ENCODE results near the gene IGFBP6. TPM values are rescaled to one million over a fixed set of nuclear protein-coding genes. Genes with fewer than 3 reads are reported as not detected.

Gene IGFBP6
- total RNA-seq, 1 experiment from 2014 or later, result 4.2 TPM

DNA sequence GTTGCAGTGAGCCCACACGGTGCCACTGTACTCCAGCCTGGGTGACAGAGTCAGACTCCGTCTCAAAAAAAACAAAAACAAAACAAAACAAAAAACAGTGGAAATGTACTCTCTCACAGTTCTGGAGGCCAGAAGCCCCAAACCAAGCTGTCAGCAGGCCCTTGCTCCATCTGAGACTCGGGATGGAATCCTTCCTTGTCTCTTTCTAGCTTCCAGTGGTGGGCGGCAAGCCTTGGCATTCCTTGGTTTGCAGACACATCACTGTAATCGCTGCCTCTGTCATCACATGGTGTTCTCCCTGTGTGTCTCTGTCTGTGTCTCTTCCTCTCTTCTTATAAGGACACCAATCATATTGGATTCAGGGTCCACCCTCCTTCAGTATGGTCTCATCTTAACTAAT, 41.2 kb upstream of the IGFBP6 start:
- H3K23ac ChIP-seq (ENCODE audit: insufficient read length, low read depth, low read length), result no peak overlapping the region
- no peaks in the 10 kb centered on the region for H3K23me2 ChIP-seq (ENCODE audit: insufficient read length, low read depth, low read length, poor library complexity, severe bottlenecking)
- no peak overlapping the region for H2BK12ac ChIP-seq (ENCODE audit: insufficient read length, low read depth, low read length)
- H4K8ac ChIP-seq (replicated peaks; ENCODE audit: insufficient read length, low read depth, low read length), result no peak overlapping the region
- H3K79me1 ChIP-seq (ENCODE audit: insufficient read depth, low read depth, low read length, poor library complexity, severe bottlenecking), result no peaks in the 10 kb centered on the region
- no peak overlapping the region for H4K91ac ChIP-seq (ENCODE audit: insufficient read length, low read depth, low read length)
- no peak overlapping the region for H3K4me2 ChIP-seq (ENCODE audit: insufficient read depth, insufficient read length, low read length)
- H2BK20ac ChIP-seq (ENCODE audit: low read depth, low read length, poor library complexity, severe bottlenecking), result no peak overlapping the region
- no peak overlapping the region for H2BK15ac ChIP-seq (ENCODE audit: low read depth, low read length)
- H3K9me3 ChIP-seq (ENCODE audit: control insufficient read depth, low read depth, low read length), result no peaks in the 10 kb centered on the region
- no peak overlapping the region for H3K14ac ChIP-seq (ENCODE audit: insufficient read depth, low read length)
- no peak overlapping the region for H3K18ac ChIP-seq (ENCODE audit: insufficient read length, low read depth, low read length)
- no peak overlapping the region for H2AFZ ChIP-seq (ENCODE audit: low read length)
- no peak for DNase-seq
- no peaks in the 10 kb centered on the region for H4K20me1 ChIP-seq (ENCODE audit: control insufficient read depth, insufficient read depth, insufficient read length)
- no peak overlapping the region; a peak in 1 of 7 replicates for H3K27ac Mint-ChIP-seq
- H3T11ph ChIP-seq (ENCODE audit: low read length), result no peak overlapping the region
- H2BK120ac ChIP-seq (ENCODE audit: low read depth, low read length, poor library complexity, severe bottlenecking), result no peak overlapping the region
- no peaks in the 10 kb centered on the region for H3K9me3 Mint-ChIP-seq
- no peak overlapping the region for H3K4me3 Mint-ChIP-seq
- peaks cover 6% of the 10 kb centered on the region; the same call in 1 of the 2 replicates for H3K4me1 ChIP-seq (ENCODE audit: insufficient read depth, low read length)
- peaks cover 40% of the 10 kb centered on the region for H3K27me3 Mint-ChIP-seq (ENCODE audit: low read depth)
- WGBS (ENCODE audit: extremely low coverage, insufficient read length, low lambda C conversion rate), result no CpG with 5 or more reads among the region's 5 CpGs
- H2BK5ac ChIP-seq (ENCODE audit: insufficient read length, low read length), result no peak overlapping the region
- no peak overlapping the region for H4K5ac ChIP-seq (ENCODE audit: insufficient read length, low read depth, low read length)
- H3K27me3 ChIP-seq (ENCODE audit: insufficient read depth, low read length), result no peaks in the 10 kb centered on the region; the same call in 1 of the 2 replicates
- no peak overlapping the region for H3K4ac ChIP-seq (ENCODE audit: low read depth, low read length)
- H3K56ac ChIP-seq (ENCODE audit: insufficient read length, low read depth, low read length), result no peak overlapping the region
- no peak overlapping the region for H3K9ac ChIP-seq (ENCODE audit: extremely low read depth, insufficient read length, low read length)
- no peak overlapping the region for H2AK5ac ChIP-seq (ENCODE audit: insufficient read length, low read length)
- peaks cover 9 to 16% of the 10 kb centered on the region in 2 experiments for H3K4me1 Mint-ChIP-seq
- H3K27ac ChIP-seq (ENCODE audit: insufficient read length, low read depth, low read length), result no peak overlapping the region
- H3K79me2 ChIP-seq (ENCODE audit: insufficient read depth, low read length), result no peaks in the 10 kb centered on the region; the same call in 1 of the 2 replicates
- TF ChIP-seq, protein P1, sequence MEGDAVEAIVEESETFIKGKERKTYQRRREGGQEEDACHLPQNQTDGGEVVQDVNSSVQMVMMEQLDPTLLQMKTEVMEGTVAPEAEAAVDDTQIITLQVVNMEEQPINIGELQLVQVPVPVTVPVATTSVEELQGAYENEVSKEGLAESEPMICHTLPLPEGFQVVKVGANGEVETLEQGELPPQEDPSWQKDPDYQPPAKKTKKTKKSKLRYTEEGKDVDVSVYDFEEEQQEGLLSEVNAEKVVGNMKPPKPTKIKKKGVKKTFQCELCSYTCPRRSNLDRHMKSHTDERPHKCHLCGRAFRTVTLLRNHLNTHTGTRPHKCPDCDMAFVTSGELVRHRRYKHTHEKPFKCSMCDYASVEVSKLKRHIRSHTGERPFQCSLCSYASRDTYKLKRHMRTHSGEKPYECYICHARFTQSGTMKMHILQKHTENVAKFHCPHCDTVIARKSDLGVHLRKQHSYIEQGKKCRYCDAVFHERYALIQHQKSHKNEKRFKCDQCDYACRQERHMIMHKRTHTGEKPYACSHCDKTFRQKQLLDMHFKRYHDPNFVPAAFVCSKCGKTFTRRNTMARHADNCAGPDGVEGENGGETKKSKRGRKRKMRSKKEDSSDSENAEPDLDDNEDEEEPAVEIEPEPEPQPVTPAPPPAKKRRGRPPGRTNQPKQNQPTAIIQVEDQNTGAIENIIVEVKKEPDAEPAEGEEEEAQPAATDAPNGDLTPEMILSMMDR (conservative IDR thresholded peaks at IDR 0.05), result no peak
- peaks cover 6 to 7% (median 6%) of the 10 kb centered on the region in 3 experiments; a peak in 5 of 7 replicates for H3K36me3 Mint-ChIP-seq (ENCODE audit: insufficient read depth in 1 of 3, low read depth in 3 of 3)
